Endothelial cell of umbilical vein (primary cell): ENCODE measurements around the gene SLCO6A1. TPM values are rescaled to one million over a fixed set of nuclear protein-coding genes. Genes with fewer than 3 reads are reported as not detected.

ENCODE experiments used
- BruUV-seq: library from RNA; stranded (reverse); fragments of 400-500 nt; replicated peaks from 2 replicates; lab custom pipeline; 2021; lab: Mats Ljungman, UMichigan
- CTCF ChIA-PET: fragments of 300-600, 350-600 bp; sonication (Branson Sonifier 250); formaldehyde crosslinking; loops from one replicate; lab custom pipeline; 2021; ENCODE audit warnings: antibody characterized with exemption, inconsistent platforms; lab: Charles Lee
- POLR2A ChIA-PET: fragments of 300-600, 350-600 bp; sonication (Branson Sonifier 250); formaldehyde crosslinking; loops from one replicate; lab custom pipeline; 2021; ENCODE audit warnings: antibody characterized with exemption, inconsistent platforms; lab: Charles Lee
- DNase-seq: peaks from one replicate; pipeline ENCODE4 v3.0.0-alpha.2; 2011; ENCODE audit warnings: low read depth, low spot score
- FAIRE-seq: peaks from 2 replicates; lab custom pipeline; 2011; peaks lifted over from hg19 to GRCh38; lab: Jason Lieb, UNC
- H2AFZ ChIP-seq: 2 replicates; pipeline ENCODE4 v1.6.0; 2012; ENCODE audit warnings: low read depth, low read length, control low read depth, inconsistent platforms
- H3K27ac ChIP-seq: 2 replicates; pipeline ENCODE4 v1.5.1; 2011; ENCODE audit warnings: low read depth, mild to moderate bottlenecking, control low read depth, low read length, moderate library complexity; ENCODE audit not compliant: insufficient read depth
- H3K27me3 ChIP-seq, 2 experiments: 2 replicates each; pipeline versions ENCODE4 v1.6.0 to v1.6.1; 2011; ENCODE audit warnings: low read length in 2 of 2, mixed read lengths in 1 of 2; ENCODE audit not compliant: control insufficient read depth in 2 of 2, insufficient read depth in 2 of 2
- H3K36me3 ChIP-seq, 2 experiments: 2 replicates in 1 of 2; 3 replicates in 1 of 2; pipeline ENCODE4 v1.5.1; 2011; ENCODE audit warnings: low read length in 2 of 2, mild to moderate bottlenecking in 1 of 2, moderate library complexity in 1 of 2; ENCODE audit not compliant: control insufficient read depth in 2 of 2, insufficient read depth in 2 of 2; ENCODE audit errors: extremely low read depth in 1 of 2
- H3K4me1 ChIP-seq: 3 replicates; pipeline ENCODE4 v1.5.1; 2011; ENCODE audit warnings: mild to moderate bottlenecking, low read length; ENCODE audit not compliant: control insufficient read depth, insufficient read depth; ENCODE audit errors: extremely low read depth
- H3K4me2 ChIP-seq: 2 replicates; pipeline ENCODE4 v1.6.1; 2011; ENCODE audit warnings: low read length, control low read depth, mixed read lengths; ENCODE audit not compliant: insufficient read depth
- H3K4me3 ChIP-seq, 3 experiments: fragments of 200-600 bp in 1 of 3; sonication (generic), shearing (Covaris generic) in 1 of 3; replicated peaks in 1 of 3; 2 replicates each; pipeline ENCODE4 v1.5.1; 2011 to 2016; ENCODE audit warnings: control low read depth in 3 of 3, low read length in 3 of 3, mild to moderate bottlenecking in 2 of 3, inconsistent platforms in 1 of 3, low read depth in 1 of 3, moderate library complexity in 1 of 3; ENCODE audit not compliant: insufficient read depth in 1 of 3
- H3K79me2 ChIP-seq: 2 replicates; pipeline ENCODE4 v1.6.0; 2012; ENCODE audit warnings: low read length, inconsistent platforms; ENCODE audit not compliant: control insufficient read depth, insufficient read depth
- H3K9ac ChIP-seq: replicated peaks from 2 replicates; pipeline ENCODE3; 2011; ENCODE audit warnings: low read length, control low read depth; ENCODE audit not compliant: insufficient read depth; ENCODE audit errors: extremely low read depth
- H3K9me1 ChIP-seq: replicated peaks from 3 replicates; pipeline ENCODE4 v1.6.0; 2011; ENCODE audit warnings: mild to moderate bottlenecking, low read length; ENCODE audit not compliant: control insufficient read depth, insufficient read depth; ENCODE audit errors: extremely low read depth
- H3K9me3 ChIP-seq: replicated peaks from 2 replicates; pipeline ENCODE4 v1.5.1; 2012; ENCODE audit warnings: low read length, inconsistent platforms; ENCODE audit not compliant: control insufficient read depth, insufficient read depth
- H4K20me1 ChIP-seq: replicated peaks from 2 replicates; pipeline ENCODE3; 2011; ENCODE audit warnings: mild to moderate bottlenecking, low read length; ENCODE audit not compliant: control insufficient read depth, insufficient read depth; ENCODE audit errors: extremely low read depth
- EZH2 ChIP-seq: IDR thresholded peaks from 2 replicates; pipeline ENCODE4 v1.6.1; 2012; ENCODE audit warnings: borderline replicate concordance, low read depth, mild to moderate bottlenecking, moderate library complexity, low read length, inconsistent platforms; ENCODE audit not compliant: severe bottlenecking
- FOS ChIP-seq: IDR thresholded peaks from 2 replicates; pipeline ENCODE4 v1.6.1; 2011; ENCODE audit warnings: mild to moderate bottlenecking, low read length, moderate library complexity, borderline replicate concordance; ENCODE audit not compliant: insufficient read depth
- GATA2 ChIP-seq: IDR thresholded peaks from 2 replicates; pipeline ENCODE4 v1.7.0; 2011; ENCODE audit warnings: low read depth, mild to moderate bottlenecking, moderate library complexity, mixed read lengths, low read length; ENCODE audit not compliant: insufficient read length, insufficient read depth
- JUN ChIP-seq: IDR thresholded peaks from 2 replicates; pipeline ENCODE4 v1.6.1; 2011; ENCODE audit warnings: borderline replicate concordance, low read depth; ENCODE audit not compliant: insufficient read length, insufficient read depth
- MYC ChIP-seq: IDR thresholded peaks from one replicate; pipeline ENCODE4 v1.6.1; 2011; ENCODE audit warnings: mild to moderate bottlenecking, low read depth, low read length
- POLR2A ChIP-seq: IDR thresholded peaks from 2 replicates; pipeline ENCODE4 v1.6.1; 2012; ENCODE audit warnings: low read depth, mild to moderate bottlenecking, control low read depth, low read length
- POLR2AphosphoS5 ChIP-seq: IDR thresholded peaks from 2 replicates; pipeline ENCODE4 v1.6.1; 2012; ENCODE audit warnings: low read depth, mild to moderate bottlenecking, control low read depth, low read length, moderate library complexity; ENCODE audit not compliant: insufficient read depth
- dilution Hi-C: fragments of 300-500 bp; cut with MboI; formaldehyde crosslinking; loops from one replicate; pipeline ENCODE4 v1.15.0; 2019; ENCODE audit warnings: low sequenced_read_pairs; ENCODE audit not compliant: extremely low pct_ligation_motif_present
- intact Hi-C: fragments of 100-400 bp; cut with micrococcal nuclease; formaldehyde crosslinking; loops from one replicate; pipeline ENCODE4 v1.10.0; 2022
- polyA plus RNA-seq, 4 experiments: library from polyadenylated mRNA; depleted of rRNA in 3 of 4; stranded (reverse) in 3 of 4; unstranded in 1 of 4; fragments of >200 nt; gene quantifications; 2 replicates each; pipeline versions ENCODE4 v1.2.1 to v1.2.3, GENCODE V29; 2011 to 2012; ENCODE audit warnings: missing spikeins in 1 of 4
- total RNA-seq: library from RNA; stranded (reverse); gene quantifications from 2 replicates; pipeline ENCODE4 v1.2.3, GENCODE V29; 2021
- TF ChIP-seq, protein P1 (sequence below), 2 donors: IDR thresholded peaks; 1 replicate in 1 of 2; 2 replicates in 1 of 2; pipeline ENCODE4 v1.5.1; 2011; ENCODE audit warnings: low read length in 2 of 2, mild to moderate bottlenecking in 2 of 2, moderate library complexity in 2 of 2, control low read depth in 1 of 2, inconsistent platforms in 1 of 2, low read depth in 1 of 2; ENCODE audit not compliant: insufficient read depth in 1 of 2; ENCODE audit errors: extremely low read depth in 1 of 2
- TF ChIP-seq, protein P2 (sequence below): IDR thresholded peaks from 2 replicates; pipeline ENCODE4 v1.6.1; 2011; ENCODE audit not compliant: insufficient read depth, insufficient read length

The SLCO6A1 gene
- total and polyA plus RNA-seq, 2 donors (not counting 3 experiments of a cell fraction or from before 2014, with no cell fraction given): not detected

- dilution Hi-C loops: no loop called here
- no peaks in the 10 kb centered on the region for H3K9me3 ChIP-seq
- POLR2A ChIA-PET: no interaction called here
- CTCF ChIA-PET: no interaction called here
- no peak overlapping the region for H3K9ac ChIP-seq
- no peaks in the 10 kb centered on the region for H3K79me2 ChIP-seq
- H3K36me3 ChIP-seq: no peaks in the 10 kb centered on the region
- intact Hi-C loops: no loop called here
- FAIRE-seq: no peak
- H3K9me1 ChIP-seq: no peaks in the 10 kb centered on the region
- no peak overlapping the region for H3K27ac ChIP-seq
- no peak overlapping the region for H3K4me3 ChIP-seq
- H3K27me3 ChIP-seq: peaks cover 0 to 2% of the 10 kb centered on the region in 2 experiments
- TF ChIP-seq POLR2A (no peak), FOS (no peak), POLR2AphosphoS5 (no peak), GATA2 (no peak), EZH2 (no peak), MYC (no peak), JUN (no peak)
- TF ChIP-seq, protein P1, sequence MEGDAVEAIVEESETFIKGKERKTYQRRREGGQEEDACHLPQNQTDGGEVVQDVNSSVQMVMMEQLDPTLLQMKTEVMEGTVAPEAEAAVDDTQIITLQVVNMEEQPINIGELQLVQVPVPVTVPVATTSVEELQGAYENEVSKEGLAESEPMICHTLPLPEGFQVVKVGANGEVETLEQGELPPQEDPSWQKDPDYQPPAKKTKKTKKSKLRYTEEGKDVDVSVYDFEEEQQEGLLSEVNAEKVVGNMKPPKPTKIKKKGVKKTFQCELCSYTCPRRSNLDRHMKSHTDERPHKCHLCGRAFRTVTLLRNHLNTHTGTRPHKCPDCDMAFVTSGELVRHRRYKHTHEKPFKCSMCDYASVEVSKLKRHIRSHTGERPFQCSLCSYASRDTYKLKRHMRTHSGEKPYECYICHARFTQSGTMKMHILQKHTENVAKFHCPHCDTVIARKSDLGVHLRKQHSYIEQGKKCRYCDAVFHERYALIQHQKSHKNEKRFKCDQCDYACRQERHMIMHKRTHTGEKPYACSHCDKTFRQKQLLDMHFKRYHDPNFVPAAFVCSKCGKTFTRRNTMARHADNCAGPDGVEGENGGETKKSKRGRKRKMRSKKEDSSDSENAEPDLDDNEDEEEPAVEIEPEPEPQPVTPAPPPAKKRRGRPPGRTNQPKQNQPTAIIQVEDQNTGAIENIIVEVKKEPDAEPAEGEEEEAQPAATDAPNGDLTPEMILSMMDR (IDR thresholded peaks at IDR 0.05; ENCODE audit: extremely low read depth in 1 of 2, insufficient read depth in 1 of 2, low read depth in 1 of 2, low read length in 2 of 2): no peak
- TF ChIP-seq, protein P2, sequence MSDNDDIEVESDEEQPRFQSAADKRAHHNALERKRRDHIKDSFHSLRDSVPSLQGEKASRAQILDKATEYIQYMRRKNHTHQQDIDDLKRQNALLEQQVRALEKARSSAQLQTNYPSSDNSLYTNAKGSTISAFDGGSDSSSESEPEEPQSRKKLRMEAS: no peak
- H2AFZ ChIP-seq: no peak overlapping the region
- DNase-seq: no peak
- no peak overlapping the region for H3K4me2 ChIP-seq
- no peaks in the 10 kb centered on the region for H4K20me1 ChIP-seq
- no peaks in the 10 kb centered on the region for H3K4me1 ChIP-seq
- no TSS peak for BruUV-seq
Measured at GRCh38 chr5:102532123-102532522, 33.3 kb upstream of the SLCO6A1 start.
